KG1 (cell line): ENCODE results near the gene SLC26A2.

Experiments
- DNase-seq: peaks from one replicate; lab custom pipeline; 2025; lab: John Stamatoyannopoulos, UW

Gene SLC26A2

GRCh38 chr5:149960272-149961185, at the start of gene SLC26A2:
Gene SLC26A2, plus strand, starts transcription at chr5:149960758. Its CDS starts 16,895 bp downstream, at chr5:149977653.
- peak; percentile 29 for DNase-seq

- no peak for DNase-seq
These were observed 49.5 kb upstream of the SLC26A2 start for GRCh38 chr5:149911031-149911430.

- DNase-seq, result no peak
These were observed 48.2 kb upstream of the SLC26A2 start for GRCh38 chr5:149912226-149912871.

- no peak for DNase-seq
These were observed 46.8 kb upstream of the SLC26A2 start for GRCh38 chr5:149913436-149914419.

- no peak for DNase-seq
These were observed 44.9 kb upstream of the SLC26A2 start for GRCh38 chr5:149915392-149916260.

- no peak for DNase-seq
These were observed 44.1 kb upstream of the SLC26A2 start for GRCh38 chr5:149916334-149917072.

- no peak for DNase-seq
These were observed 43.4 kb upstream of the SLC26A2 start for GRCh38 chr5:149917073-149917676.

GRCh38 chr5:149921597-149921996, 39.0 kb upstream of the SLC26A2 start:
- DNase-seq, result no peak

GRCh38 chr5:149922950-149923349, 37.6 kb upstream of the SLC26A2 start:
- DNase-seq, result no peak

GRCh38 chr5:149924486-149924885, 36.1 kb upstream of the SLC26A2 start:
- no peak for DNase-seq

GRCh38 chr5:149930043-149930748, 30.4 kb upstream of the SLC26A2 start:
- DNase-seq, result no peak

GRCh38 chr5:149930749-149931574, 29.6 kb upstream of the SLC26A2 start:
- DNase-seq, result no peak

GRCh38 chr5:149931992-149932436, 28.5 kb upstream of the SLC26A2 start:
- no peak for DNase-seq

GRCh38 chr5:149932445-149933350, 27.9 kb upstream of the SLC26A2 start:
- no peak for DNase-seq

GRCh38 chr5:149935431-149935901, 25.1 kb upstream of the SLC26A2 start:
- no peak for DNase-seq

- no peak for DNase-seq
These were observed 24.4 kb upstream of the SLC26A2 start for GRCh38 chr5:149936044-149936699.
